Stimulated activated CD8-positive, alpha-beta memory T cell treated with anti-CD3 and anti-CD28 coated beads, Interleukin-12 subunit alpha, Interleukin-12 subunit beta, amount 100 ng/mL, for 1 hour (primary cell): ENCODE data around the gene DUSP1.

ENCODE experiments used
- DNase-seq: peaks from one replicate; pipeline ENCODE4 v3.0.0-alpha.2; 2020; ENCODE audit warnings: low read depth

Gene DUSP1

DNA sequence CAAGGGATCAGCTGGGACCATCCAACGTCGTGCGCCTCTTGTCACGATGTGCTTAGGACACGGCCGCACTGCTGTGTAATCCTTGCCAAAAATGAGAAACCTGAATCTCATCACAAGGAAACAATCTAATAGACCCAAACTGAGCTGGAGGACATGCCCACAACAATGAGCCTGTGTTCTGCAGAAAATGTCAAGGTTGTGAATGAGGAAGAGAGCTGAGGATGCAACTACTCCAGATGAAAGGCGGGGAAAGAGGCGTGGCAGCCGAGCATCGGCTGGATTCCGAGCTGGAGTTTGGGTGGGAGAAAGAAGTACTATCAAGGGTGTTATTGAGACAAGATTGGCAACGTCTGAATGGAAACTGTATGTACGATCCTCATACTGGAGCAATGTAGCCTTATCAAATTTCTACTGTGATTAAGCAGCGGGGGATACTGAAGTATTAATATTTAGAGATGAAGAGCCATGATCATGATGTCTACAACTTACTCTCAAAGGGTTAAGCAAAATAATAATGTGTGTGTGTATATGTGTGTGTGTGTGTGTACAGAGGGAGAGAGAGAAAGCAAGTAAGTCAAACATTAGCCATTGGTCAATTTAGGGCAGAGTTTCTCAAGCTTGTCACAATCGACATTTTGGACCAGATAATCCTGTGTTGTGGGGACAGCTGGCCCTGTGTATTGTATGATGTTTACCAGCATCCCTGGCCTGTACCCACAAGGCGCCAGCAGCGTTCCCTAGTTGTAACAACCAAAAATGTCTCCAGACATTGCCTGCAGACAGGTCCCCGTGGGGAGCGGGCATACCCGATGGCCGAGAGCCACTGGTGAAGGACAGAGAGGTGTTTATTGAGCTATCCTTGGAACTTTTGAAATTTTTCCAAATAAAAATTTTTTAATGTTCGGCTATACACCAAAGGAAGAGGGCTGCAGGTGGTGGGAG is 46.5 kb downstream of the DUSP1 start:
- no peak for DNase-seq

DNA sequence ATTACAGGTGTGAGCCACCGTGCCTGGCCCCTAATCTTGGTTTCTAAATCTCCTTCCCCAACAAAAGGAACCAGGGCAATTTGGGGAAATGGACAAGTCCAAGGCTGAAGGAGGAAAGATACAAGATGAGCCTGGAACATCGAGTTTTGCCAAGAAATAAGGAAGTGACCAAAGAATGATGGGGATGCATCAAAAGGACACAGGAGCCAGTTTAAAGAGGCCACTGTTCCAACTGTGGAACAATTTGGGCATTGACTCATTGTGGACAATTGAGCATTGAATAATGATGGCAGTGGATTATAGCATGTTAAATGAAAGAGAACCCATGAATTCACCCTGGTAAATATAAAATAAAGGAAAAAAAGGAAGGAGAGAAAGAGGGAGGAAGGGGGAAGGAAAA is 47.5 kb downstream of the DUSP1 start:
- no peak for DNase-seq

DNA sequence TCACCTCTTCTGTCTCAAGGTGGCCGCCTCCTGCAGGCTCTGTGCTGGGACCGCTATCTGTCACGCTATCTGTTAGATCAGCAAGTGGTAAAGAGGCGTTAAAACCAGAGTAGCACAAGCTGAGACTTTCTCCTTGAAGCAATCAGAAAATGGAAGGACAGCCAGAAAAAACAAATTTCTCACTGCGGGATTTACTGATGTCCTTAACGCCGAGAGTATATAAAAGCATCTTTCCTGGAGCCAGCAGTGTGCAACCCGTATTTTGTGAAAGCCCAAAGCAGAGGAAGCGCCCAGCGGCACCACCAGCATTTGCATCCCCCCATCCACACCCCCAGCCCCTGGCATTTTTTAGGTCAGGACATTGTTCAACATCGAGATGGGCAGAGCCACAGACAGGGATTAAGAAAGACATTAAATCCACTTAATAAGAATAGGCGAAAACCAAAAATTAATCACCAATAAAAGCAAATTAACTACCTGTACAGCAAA is 48.6 kb downstream of the DUSP1 start:
- DNase-seq, result no peak

GRCh38 chr5:172721455-172722326 is 49.3 kb downstream of the DUSP1 start:
- no peak for DNase-seq

- DNase-seq, result no peak
These were observed 50.3 kb downstream of the DUSP1 start for GRCh38 chr5:172720655-172721054.

- DNase-seq, result no peak
These were observed 51.8 kb downstream of the DUSP1 start for GRCh38 chr5:172719211-172719610.

DNA sequence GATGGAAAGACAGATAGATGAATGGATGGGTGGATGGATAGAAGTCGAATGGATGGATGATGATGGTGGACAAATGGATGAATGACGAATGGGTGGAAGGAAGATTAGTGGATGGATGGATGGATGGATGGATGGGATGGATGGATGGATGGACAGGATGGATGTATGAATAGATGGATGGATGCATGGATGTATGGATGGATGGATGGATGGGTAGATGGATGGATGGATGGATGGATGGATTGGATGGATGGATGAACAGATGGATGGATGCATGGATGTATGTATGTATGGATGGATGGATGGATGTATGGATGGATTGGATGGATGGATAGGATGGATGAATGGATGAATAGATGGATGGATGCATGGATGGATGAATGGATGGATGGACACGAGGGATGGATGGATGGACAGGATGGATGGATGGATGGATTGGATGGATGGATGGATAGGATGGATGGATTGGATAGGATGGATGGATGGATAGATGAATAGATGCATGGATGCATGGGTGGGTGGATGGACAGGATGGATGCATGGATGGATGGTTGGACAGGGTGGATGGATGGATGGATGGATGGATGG is 52.4 kb downstream of the DUSP1 start:
- no peak for DNase-seq
